HFFc6 (cell line): ENCODE data around the gene SNAP47. TPM values are rescaled to one million over a fixed set of nuclear protein-coding genes. Genes with fewer than 3 reads are reported as not detected.

Experiments
- DNase-seq: peaks from one replicate; pipeline ENCODE4 v3.0.0-alpha.2; 2018
- H3K27ac Mint-ChIP-seq: 2 replicates; pipeline ENCODE4 v1.8.0; 2020; ENCODE audit warnings: mild to moderate bottlenecking, mixed read lengths
- H3K27me3 Mint-ChIP-seq: 2 replicates; pipeline ENCODE4 v1.8.0; 2021; ENCODE audit warnings: mild to moderate bottlenecking, moderate library complexity, mixed read lengths; ENCODE audit not compliant: insufficient read depth
- H3K36me3 Mint-ChIP-seq: 2 replicates; pipeline ENCODE4 v1.8.0; 2021; ENCODE audit warnings: low read depth, mixed read lengths
- H3K4me1 Mint-ChIP-seq: 2 replicates; pipeline ENCODE4 v1.8.0; 2020; ENCODE audit warnings: low read depth, mixed read lengths
- H3K4me3 Mint-ChIP-seq: 2 replicates; pipeline ENCODE4 v1.8.0; 2020; ENCODE audit warnings: mild to moderate bottlenecking, moderate library complexity, mixed read lengths
- H3K9me3 Mint-ChIP-seq: 2 replicates; pipeline ENCODE4 v1.8.0; 2020; ENCODE audit warnings: mild to moderate bottlenecking, mixed read lengths
- CTCF ChIP-seq: fragments of 200-600 bp; sonication (generic); IDR thresholded peaks from 2 replicates; pipeline ENCODE4 v1.5.0; 2021; ENCODE audit warnings: antibody characterized with exemption, mild to moderate bottlenecking
- total RNA-seq, 6 experiments: library from RNA; stranded (reverse); fragmentation: NEBNext Ultra II Directional; extraction: Animal tissue kit (Norgen Biotek cat#: 25700); gene quantifications; 2 replicates in 1 of 6; 3 replicates in 5 of 6; pipeline ENCODE4 v1.2.3, GENCODE V29; 2021

The SNAP47 gene
- total RNA-seq, 6 experiments from 2014 or later: 27.0 to 31.2 (median 30.4) TPM

GRCh38 chr1:227823537-227823936 is 88.3 kb downstream of the SNAP47 start:
- peaks cover 2% of the 10 kb centered on the region for H3K27me3 Mint-ChIP-seq
- no peaks in the 10 kb centered on the region for H3K36me3 Mint-ChIP-seq
- H3K27ac Mint-ChIP-seq: no peak overlapping the region
- no peak overlapping the region for H3K4me3 Mint-ChIP-seq
- no peak for TF ChIP-seq CTCF
- no peaks in the 10 kb centered on the region for H3K9me3 Mint-ChIP-seq
- DNase-seq: no peak
- H3K4me1 Mint-ChIP-seq: no peaks in the 10 kb centered on the region

DNA sequence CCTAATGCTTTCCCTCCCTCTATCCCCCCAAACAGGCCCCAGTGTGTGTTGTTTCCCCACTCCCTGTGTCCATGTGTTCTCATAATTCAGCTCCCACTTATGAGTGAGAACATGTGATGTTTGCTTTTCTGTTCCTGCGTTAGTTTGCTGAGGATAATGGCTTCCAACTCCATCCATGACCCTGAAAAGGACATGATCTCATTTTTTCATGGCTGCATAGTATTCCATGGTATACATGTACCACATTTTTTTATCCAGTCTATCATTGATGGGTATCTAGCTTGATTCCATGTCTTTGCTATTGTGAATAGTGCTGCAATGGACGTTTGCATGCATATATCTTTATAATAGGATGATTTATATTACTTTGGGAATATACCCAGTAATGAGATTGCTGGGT is 89.0 kb downstream of the SNAP47 start:
- Mint-ChIP-seq H3K27ac (no peak overlapping the region), H3K27me3 (peaks cover 2% of the 10 kb centered on the region)

DNA sequence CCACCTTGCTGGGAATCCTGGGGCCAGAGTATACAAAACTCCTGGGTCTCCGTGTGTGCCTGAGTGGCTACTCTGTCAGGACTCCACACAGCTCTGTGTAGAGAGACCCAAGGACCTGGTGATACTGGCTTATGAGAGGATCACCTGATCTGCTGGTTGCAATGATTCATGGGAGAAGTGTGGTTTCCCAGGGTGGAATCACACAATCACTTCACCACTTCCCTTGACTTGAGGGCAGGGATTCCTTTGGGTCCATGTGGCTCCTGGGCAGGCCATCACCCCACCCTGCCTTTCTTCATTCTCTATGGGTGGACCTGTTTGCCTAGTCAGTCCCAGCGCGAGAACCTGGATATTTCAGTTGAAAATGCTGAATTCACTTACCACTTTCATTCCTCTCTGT is 93.6 kb downstream of the SNAP47 start:
- no peaks in the 10 kb centered on the region for H3K36me3 Mint-ChIP-seq
- no peak for DNase-seq
- peaks cover 2% of the 10 kb centered on the region; the same call in 1 of the 2 replicates for H3K9me3 Mint-ChIP-seq
- TF ChIP-seq CTCF: no peak
- no peak overlapping the region for H3K27ac Mint-ChIP-seq
- H3K4me3 Mint-ChIP-seq: no peak overlapping the region
- H3K27me3 Mint-ChIP-seq: peaks cover under 1% of the 10 kb centered on the region
- H3K4me1 Mint-ChIP-seq: no peaks in the 10 kb centered on the region

More for the DNA sequence above, 89.0 kb downstream of the SNAP47 start:
- H3K4me3 Mint-ChIP-seq: no peak overlapping the region
- no peaks in the 10 kb centered on the region; the same call in 1 of the 2 replicates for H3K9me3 Mint-ChIP-seq
- no peaks in the 10 kb centered on the region for H3K4me1 Mint-ChIP-seq
- no peak for DNase-seq
- H3K36me3 Mint-ChIP-seq: no peaks in the 10 kb centered on the region
- TF ChIP-seq CTCF: no peak

Other genes with a start within 250 kb of the SNAP47 start
- 1 to 10 TPM; 2.1 to 3.4 (median 2.7) TPM for gene ZNF678, start 171.9 kb upstream of the SNAP47 start, total RNA-seq
- 10 to 100 TPM; 20.2 to 23.1 (median 21.5) TPM for gene JMJD4, start 133 bp upstream of the SNAP47 start, total RNA-seq
- not detected for gene PRSS38, start 80.2 kb downstream of the SNAP47 start, total RNA-seq
- under 1 TPM; 0.17 to 0.67 (median 0.57) TPM for gene WNT9A, start 212.5 kb downstream of the SNAP47 start, total RNA-seq